RCC 7860 (cell line): Measurements from ENCODE around the gene STK32C.

Experiments used
- DNase-seq: peaks from one replicate; pipeline ENCODE4 v3.0.0-alpha.2; 2015; ENCODE audit warnings: low spot score
- FAIRE-seq: peaks from 2 replicates; lab custom pipeline; 2012; peaks lifted over from hg19 to GRCh38; lab: Jason Lieb, UNC

The STK32C gene

DNA sequence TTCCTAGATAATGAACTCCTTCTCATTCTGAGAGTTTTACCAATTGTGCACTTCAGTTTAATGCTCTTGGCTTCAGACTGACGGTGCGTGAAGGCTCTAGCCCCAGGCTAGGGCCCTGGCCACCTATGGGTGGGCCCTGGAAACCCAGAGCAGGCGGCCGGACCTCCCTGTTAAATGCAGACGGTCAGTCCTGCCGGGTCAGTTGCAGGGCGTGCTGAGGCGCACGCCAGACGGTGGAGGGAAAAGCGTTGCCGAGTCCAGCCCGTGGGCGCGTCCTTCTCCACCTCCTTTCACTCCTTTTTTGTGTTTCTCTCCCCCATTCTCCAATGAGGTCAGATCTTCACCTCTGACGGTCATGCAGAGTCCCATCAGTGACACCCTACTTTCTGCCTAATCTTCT lies 118.7 kb downstream of the STK32C start:
- no peak for DNase-seq
- FAIRE-seq: no peak

GRCh38 chr10:132188331-132188730 lies 119.4 kb downstream of the STK32C start:
- no peak for DNase-seq
- FAIRE-seq: no peak

DNA sequence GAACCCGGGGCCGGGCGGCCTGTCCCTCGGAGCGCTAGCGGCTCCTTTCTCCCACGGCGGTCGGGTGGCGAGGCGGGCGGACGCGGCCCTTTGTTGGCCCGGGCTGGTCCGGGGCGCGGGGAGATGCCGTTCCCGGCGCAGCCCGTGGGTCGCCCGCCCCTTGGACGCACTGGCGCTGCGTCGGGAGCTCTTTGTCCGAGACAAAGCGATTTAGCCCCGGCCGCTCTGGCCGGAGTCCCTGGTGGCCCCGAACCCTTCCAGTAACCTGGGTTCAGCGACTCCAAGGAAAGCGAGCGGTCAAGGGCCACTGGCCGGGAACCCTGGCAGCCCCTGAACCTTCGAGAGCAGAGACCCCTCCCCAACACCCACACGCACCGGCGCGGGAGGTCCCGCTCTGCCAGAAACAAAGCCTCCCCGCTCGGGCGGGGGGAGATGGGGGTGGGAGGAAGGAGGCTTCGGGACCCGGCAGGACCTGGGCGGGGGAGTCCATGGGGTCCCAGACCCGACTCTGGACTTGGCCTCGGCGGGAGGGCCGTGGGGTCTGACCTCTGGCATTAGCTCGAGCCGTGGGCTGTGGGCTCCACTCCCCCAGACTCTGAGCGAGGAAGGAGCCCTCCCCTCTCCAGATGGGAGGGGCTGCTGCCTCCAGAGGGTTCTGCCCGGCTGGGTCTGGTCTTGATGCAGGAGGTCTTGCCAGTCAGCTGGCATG lies 120.2 kb downstream of the STK32C start:
- FAIRE-seq (no peak), DNase-seq (no peak)

GRCh38 chr10:132186488-132187429 lies 121.0 kb downstream of the STK32C start, which contains the start of gene DPYSL4:
Gene DPYSL4, plus strand, starts transcription at chr10:132186948. Its CDS starts 116 bp downstream, at chr10:132187064.
- DNase-seq: no peak
- FAIRE-seq: no peak

DNA sequence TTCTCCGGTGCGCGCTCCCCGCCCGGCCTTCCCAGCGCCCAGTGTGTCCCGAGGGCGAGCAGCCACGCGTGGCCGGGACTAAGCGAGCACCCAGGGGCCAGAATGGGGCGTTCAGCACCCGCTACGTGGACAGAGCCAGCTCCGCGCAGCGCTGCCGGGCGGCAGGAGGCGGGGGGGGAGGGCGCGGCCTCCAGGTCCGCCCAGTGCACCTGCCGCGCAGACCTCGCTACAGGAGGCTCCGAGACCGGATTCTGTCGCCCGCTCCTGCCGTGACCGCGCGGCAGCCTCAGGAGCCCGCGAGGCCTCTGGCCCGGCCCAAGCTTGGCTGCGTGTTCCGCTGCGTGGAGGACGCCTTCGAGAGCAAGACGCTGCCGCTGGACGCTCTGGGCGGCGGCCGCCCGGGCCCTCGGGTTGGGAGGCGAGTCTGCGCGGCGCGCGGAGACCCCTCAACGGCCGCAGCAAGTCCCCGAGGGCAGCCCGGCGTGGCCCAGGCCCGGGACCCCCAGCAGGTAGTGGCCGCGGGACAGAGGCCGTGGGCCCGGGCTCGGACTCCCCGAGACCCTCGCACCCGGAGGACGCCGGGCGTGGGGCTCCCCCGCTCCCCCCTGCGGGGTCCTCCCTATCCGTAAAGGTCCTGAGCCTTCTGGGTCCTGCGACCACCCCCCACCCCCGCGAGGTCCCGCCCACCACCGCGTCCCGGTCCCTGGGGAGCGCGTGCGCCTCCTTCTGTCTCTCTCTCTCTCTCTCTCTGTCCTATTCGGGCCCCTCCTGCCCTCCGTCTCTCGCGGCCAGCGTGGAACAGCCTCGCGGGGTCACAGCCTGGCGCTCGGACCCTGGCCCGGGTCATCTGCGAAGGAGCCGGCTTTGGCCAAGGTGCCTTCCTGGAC lies 121.9 kb downstream of the STK32C start:
- DNase-seq (no peak), FAIRE-seq (no peak)

DNA sequence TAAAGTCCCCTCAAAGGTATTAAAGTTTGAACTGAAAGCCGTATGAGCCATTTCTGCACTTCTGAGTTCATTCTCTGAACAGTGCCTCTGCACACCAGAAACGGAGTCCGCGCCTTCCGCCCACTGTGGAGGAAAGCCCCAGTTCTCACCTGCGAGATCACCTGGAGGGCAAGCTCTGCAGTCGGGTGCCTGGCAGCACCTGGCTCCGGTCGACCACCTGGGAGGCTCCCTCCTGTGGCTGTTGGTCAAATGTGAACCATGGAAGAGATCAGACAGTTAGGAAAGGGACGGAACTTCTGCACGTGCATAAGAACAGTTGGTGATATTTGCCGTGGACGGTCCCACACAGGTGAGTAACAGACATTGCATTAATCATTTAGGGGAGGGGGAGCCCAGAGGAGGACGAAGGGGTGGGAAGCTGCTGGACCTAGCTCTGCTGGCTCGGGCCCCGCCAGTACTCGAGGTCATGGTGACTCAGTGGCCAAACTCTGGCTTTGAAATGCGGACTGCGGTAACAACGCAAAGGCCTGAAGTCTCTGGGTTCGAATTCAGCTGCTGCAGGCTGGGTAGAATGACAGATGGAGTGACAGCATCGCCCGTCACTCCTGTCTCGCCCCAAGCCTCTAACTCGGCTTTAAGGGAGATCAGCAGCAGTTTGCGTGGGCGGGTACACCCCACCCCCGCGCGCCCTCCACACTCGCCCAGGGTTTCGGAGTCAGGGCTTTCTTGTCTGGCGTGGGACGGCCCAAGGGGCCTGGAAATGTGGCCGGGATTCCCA lies 122.7 kb downstream of the STK32C start:
- FAIRE-seq: no peak
- DNase-seq: no peak

DNA sequence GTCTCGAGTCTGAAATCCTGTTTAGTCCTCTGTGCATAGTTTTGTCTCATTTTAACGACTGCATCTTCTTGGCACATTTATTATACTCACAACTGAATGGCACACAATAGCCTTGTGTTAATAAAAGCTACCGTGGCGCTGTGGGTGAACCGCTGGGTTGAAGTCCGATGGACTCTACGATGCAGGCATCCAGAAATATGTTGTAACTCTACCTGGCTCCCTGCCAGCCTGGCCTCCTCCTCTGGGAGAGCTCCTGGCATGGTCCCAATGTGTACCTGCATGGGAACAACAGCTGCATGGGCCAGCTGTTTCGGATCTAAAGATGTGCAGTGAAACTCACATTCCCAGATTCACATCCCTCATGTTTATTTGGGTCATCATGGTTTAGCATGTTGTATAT lies 124.7 kb downstream of the STK32C start:
- DNase-seq (no peak), FAIRE-seq (no peak)

GRCh38 chr10:132182591-132182990 lies 125.2 kb downstream of the STK32C start:
- FAIRE-seq: no peak
- no peak for DNase-seq

GRCh38 chr10:132181691-132182425 lies 125.9 kb downstream of the STK32C start:
- DNase-seq: no peak
- no peak for FAIRE-seq

DNA sequence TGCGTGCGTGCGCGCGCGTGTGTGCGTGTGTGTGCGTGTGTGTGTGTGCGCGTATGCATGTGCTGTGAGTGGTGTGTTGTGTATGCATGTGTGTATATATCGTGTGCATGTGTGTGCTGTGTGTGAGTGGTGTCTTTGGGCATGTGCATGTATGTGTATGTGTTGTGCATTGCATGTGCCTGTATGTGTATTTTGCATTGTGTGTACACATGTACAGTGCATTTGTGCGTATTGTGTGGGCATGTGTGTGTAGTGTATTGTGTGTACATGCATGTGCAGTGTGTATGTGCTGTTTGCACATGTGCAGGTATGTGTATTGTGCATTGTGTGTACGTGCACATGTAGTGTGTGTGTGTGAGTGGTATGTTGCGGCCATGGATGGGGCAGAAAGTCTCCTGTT lies 127.0 kb downstream of the STK32C start:
- FAIRE-seq: no peak
- no peak for DNase-seq

DNA sequence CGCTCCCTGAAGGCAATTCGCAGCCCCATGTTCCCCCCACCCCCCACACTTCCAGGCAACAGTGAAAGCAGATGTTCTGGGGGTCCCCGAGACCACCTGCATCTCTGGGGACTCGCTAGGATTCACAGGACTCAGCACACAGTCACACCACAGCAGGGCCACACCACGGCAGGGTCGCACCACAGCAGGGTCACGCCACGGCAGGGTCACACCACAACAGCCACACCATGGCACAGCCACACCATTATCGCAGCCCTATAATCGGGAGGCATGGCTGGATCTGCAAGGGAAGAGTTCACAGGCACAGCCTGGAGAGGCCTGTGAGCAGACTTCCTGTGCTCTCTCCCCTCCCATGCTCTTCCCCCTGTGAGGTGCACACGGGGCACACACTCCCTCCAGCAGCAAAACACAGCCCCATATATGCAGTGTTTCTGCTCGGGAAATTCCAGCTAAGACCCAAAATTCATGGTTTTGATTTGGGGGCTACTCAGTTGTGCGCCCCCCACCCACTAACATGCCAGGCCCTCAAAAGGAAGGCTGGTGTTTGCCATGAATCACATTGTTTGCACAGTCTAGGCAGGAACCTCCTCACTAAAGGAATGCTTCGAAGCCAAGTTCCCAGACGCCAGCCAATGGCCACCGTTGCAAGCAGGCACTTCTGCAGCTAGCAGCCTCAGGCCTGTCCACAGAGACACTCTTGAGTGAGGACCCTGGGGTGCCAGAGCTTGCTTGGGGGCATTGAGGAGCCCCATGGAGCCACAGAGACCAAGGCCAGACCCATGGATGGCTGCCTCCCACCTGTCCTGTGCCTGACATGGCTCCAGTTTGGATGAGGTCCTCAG lies 128.0 kb downstream of the STK32C start:
- no peak for DNase-seq
- no peak for FAIRE-seq

DNA sequence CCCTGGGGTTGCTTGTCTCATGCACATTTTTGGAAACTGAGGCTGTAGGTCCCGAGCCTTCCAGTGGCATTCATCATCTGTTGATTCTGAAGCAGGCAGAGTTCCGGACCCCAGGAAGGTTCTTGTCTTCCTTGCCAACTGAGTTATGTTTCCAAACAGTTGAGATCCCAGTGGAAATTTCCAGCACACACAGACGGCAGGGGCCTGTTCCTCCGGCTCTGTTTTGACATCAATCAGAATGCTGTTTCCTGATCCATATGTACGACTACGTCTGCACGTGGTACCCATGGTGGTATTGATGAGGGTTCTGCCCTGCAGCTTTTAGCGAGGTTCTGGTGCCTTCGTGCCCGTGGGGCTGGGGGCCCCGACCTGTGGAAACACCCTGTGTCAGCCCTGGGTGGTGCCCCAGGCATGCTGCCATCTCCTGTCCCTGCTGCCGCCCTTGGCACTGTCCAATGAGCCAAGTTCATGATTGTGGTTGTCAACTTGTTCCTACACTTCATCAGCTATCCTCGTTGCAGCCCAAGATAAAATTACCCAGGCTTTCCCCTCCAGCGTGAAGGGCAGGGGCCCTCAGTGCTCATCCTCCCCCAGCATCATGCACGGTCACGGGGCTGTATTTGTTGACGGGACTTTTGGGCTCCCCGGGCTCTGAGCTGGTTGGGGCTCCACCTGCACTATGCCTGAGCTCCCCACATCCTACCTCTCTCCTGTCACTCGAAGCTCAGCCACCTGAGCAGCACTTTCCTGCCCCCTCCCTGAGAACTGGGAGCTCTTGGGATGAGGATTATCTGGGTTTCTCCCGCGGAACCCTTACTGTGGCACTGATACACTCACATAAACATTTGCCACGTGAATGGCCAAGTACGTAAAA lies 128.8 kb downstream of the STK32C start:
- DNase-seq (no peak), FAIRE-seq (no peak)

DNA sequence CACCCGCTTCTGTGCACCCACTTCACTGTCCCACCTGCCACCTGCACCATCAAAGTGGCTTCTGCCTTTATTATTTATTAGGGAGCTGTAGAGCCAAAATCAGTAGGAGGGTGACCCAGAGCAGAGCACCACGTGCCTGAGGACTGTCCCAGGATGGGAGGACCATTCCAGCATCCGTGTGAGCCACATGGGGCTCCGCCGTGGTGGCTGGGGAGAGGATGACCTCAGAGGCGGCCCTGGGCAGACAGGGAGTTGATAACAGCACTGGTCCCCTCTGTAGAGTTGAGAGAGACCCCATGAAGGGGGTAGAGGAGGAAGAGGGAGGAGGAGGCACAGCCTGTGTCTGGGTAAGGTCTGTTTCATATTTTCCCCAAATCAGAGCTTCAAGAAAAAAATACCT lies 129.7 kb downstream of the STK32C start:
- no peak for DNase-seq

GRCh38 chr10:132176623-132177500 lies 130.9 kb downstream of the STK32C start:
- FAIRE-seq (no peak), DNase-seq (no peak)

More for the DNA sequence above, 129.7 kb downstream of the STK32C start:
- FAIRE-seq: no peak

DNA sequence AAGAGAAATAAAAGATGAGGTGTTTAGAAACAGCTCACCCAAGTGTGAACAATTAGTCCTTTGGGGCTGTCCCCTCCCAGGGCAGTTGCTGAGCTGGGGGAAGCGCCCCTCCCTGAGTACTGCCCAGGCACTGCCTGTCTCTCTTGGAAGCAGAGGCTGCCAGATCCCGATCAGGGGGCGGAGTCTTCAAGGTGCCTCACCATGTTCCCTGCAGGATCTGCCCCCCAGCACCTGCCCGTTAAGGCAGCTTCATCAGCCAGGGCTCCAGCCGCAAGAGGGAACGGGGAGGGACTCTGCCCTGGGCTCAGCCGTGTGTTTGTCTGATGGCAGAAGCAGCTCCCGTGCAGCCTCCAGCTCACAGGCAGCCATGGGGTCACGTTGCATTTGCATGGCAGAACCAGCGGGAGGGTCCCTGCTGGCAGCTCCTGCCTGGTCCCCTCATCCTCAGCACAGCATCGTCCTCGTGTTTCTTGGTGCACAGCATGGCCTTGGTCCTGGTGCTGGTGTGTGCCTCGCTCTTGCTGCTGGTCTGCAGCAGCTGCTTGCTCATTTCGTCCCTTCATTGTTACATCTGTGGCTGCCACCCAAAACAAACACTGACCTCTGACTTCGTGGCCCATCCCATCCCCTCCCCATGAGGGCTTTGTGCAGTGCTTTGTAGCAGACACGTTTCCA lies 131.7 kb downstream of the STK32C start:
- FAIRE-seq (no peak), DNase-seq (no peak)

DNA sequence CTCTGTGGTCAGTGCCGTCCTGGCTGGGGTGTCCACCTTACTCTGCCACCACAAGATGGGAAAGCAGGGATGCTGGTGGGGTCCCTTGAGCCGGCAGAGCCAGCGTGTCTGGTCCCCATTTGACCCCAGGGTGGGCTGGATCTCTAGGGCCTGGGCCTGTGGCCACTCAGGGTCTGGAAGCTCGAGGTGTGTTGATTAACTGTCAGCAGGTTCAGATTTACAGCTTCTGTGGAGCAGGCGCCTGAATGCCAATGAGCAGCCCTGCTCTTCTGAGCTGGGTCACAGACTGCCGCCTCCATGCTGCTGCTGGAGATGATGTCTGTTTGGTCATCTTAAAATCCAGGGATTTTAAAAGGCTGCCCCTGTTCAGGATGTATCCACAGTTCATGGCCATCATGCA lies 132.3 kb downstream of the STK32C start:
- DNase-seq: no peak
- no peak for FAIRE-seq
